ENCODE results near the gene MAP3K2.

MAP3K2 gene

DNA sequence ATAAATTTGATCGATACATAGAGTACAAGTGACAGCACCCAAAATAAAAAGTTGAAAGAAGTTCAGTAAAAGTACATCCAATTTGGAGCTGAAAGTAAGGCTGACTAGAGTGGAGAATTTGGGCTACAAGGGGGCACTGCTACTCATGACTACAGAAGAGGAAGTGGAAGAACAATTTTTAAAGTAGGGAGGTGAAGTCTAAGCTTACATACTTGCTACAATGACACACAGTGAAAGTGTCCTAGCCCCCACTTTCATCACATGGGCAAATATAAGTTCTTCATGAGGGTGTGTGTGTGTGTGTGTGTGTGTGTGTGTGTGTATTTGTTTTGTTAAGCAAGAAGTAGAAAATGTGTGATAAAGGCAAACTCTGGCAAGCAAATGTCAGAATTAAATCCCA is 45.7 kb downstream of the MAP3K2 start:
- TF ChIP-seq TAF1 (IDR thresholded peaks at IDR 0.05; ENCODE audit: borderline replicate concordance, insufficient read depth, low read length) (no peak), POLR2AphosphoS5 (IDR thresholded peaks at IDR 0.05; ENCODE audit: low read depth, low read length) (no peak), SIN3A (IDR thresholded peaks at IDR 0.05; ENCODE audit: borderline replicate concordance, insufficient read depth, low read length) (no peak)

- no peak for TF ChIP-seq POLR2AphosphoS5 (IDR thresholded peaks at IDR 0.05; ENCODE audit: low read depth, low read length)
- TF ChIP-seq, protein P1, sequence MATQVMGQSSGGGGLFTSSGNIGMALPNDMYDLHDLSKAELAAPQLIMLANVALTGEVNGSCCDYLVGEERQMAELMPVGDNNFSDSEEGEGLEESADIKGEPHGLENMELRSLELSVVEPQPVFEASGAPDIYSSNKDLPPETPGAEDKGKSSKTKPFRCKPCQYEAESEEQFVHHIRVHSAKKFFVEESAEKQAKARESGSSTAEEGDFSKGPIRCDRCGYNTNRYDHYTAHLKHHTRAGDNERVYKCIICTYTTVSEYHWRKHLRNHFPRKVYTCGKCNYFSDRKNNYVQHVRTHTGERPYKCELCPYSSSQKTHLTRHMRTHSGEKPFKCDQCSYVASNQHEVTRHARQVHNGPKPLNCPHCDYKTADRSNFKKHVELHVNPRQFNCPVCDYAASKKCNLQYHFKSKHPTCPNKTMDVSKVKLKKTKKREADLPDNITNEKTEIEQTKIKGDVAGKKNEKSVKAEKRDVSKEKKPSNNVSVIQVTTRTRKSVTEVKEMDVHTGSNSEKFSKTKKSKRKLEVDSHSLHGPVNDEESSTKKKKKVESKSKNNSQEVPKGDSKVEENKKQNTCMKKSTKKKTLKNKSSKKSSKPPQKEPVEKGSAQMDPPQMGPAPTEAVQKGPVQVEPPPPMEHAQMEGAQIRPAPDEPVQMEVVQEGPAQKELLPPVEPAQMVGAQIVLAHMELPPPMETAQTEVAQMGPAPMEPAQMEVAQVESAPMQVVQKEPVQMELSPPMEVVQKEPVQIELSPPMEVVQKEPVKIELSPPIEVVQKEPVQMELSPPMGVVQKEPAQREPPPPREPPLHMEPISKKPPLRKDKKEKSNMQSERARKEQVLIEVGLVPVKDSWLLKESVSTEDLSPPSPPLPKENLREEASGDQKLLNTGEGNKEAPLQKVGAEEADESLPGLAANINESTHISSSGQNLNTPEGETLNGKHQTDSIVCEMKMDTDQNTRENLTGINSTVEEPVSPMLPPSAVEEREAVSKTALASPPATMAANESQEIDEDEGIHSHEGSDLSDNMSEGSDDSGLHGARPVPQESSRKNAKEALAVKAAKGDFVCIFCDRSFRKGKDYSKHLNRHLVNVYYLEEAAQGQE (IDR thresholded peaks at IDR 0.05; ENCODE audit: insufficient read depth in 1 of 2, low read depth in 2 of 2, low read length in 2 of 2), result no peak
- no peak for TF ChIP-seq TAF1 (IDR thresholded peaks at IDR 0.05; ENCODE audit: borderline replicate concordance, insufficient read depth, low read length)
- no peak for TF ChIP-seq SIN3A (IDR thresholded peaks at IDR 0.05; ENCODE audit: borderline replicate concordance, insufficient read depth, low read length)
- no peak for TF ChIP-seq FOXP2 (optimal IDR thresholded peaks at IDR 0.05; ENCODE audit: borderline replicate concordance, extremely low read depth, extremely low read length, insufficient read depth)
These were observed 55.4 kb downstream of the MAP3K2 start for GRCh38 chr2:127332335-127332734.

DNA sequence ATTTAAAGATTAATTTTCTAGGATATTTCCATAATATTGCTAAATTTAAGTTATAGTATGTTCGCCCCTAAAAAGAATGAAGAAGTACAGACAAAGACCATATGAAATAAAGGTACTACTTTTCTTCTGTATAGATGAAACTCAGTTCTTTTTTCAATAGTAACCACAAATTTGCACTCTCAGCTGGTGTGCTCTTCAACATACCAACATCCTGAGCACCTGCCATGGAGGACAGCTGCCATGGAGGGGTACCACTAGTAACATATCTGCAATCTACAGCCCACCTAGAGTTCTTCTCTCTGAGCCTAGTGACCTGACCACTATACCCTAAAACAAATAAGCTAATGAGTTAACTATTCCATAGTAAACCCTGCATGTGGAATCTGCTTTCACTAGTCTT is 57.0 kb downstream of the MAP3K2 start:
- no peak for TF ChIP-seq POLR2AphosphoS5 (IDR thresholded peaks at IDR 0.05; ENCODE audit: low read depth, low read length)
- TF ChIP-seq, protein P1 (IDR thresholded peaks at IDR 0.05; ENCODE audit: insufficient read depth in 1 of 2, low read depth in 2 of 2, low read length in 2 of 2), result no peak
- no peak for TF ChIP-seq SIN3A (IDR thresholded peaks at IDR 0.05; ENCODE audit: borderline replicate concordance, insufficient read depth, low read length)
- TF ChIP-seq FOXP2 (optimal IDR thresholded peaks at IDR 0.05; ENCODE audit: borderline replicate concordance, extremely low read depth, extremely low read length, insufficient read depth), result no peak
- no peak for TF ChIP-seq TAF1 (IDR thresholded peaks at IDR 0.05; ENCODE audit: borderline replicate concordance, insufficient read depth, low read length)

DNA sequence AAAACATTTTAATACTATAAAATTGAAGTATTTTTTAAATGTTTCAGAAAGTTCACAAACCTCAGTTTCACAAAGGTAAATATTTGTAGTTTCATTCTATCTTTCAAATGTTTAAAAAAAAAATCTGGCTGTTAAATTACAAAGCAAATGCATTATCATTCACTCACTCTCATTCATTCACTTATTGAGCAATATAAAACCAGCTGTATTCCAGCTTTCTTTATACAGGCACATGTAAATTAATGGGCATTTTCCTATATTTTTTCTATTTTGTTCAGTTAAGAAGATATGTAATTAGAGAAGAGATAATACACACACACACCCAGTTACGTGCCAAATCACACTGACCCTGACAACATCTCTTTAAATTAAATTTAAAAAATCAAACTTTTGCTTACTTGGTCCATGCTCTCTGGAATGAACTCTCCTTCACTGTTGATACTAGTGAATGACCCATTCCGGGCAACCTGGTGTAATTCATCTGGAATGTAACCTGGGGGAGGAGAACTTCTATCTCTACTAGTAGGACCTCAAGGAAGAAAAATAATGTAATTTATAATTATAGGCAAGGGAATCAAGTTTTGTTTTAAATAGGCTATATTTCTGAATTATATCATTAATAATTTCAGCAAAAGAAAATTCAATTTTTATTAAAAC is 61.4 kb downstream of the MAP3K2 start:
- TF ChIP-seq, protein P1 (IDR thresholded peaks at IDR 0.05; ENCODE audit: insufficient read depth in 1 of 2, low read depth in 2 of 2, low read length in 2 of 2), result no peak
- TF ChIP-seq SIN3A (IDR thresholded peaks at IDR 0.05; ENCODE audit: borderline replicate concordance, insufficient read depth, low read length) (no peak), TAF1 (IDR thresholded peaks at IDR 0.05; ENCODE audit: borderline replicate concordance, insufficient read depth, low read length) (no peak), POLR2AphosphoS5 (IDR thresholded peaks at IDR 0.05; ENCODE audit: low read depth, low read length) (no peak), FOXP2 (optimal IDR thresholded peaks at IDR 0.05; ENCODE audit: borderline replicate concordance, extremely low read depth, extremely low read length, insufficient read depth) (no peak)

DNA sequence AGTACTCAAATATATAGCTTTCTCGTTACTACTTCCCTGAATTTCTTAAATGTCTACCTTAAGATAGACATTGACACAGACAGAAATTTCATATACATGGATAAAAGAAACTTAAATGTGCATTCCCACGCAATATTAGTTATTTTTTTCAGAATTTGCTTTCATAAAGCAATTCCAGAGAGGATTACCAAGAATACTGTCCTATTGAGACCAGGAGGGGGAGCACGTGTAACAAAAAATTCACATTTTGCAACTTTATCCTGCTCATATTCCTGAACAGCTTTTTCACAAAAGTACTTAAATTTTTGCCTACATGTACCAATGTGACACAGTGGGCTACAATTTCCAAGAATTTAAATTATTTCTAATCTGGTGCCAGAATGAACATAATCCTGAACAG is 63.1 kb downstream of the MAP3K2 start:
- TF ChIP-seq SIN3A (IDR thresholded peaks at IDR 0.05; ENCODE audit: borderline replicate concordance, insufficient read depth, low read length) (no peak), FOXP2 (optimal IDR thresholded peaks at IDR 0.05; ENCODE audit: borderline replicate concordance, extremely low read depth, extremely low read length, insufficient read depth) (no peak), TAF1 (IDR thresholded peaks at IDR 0.05; ENCODE audit: borderline replicate concordance, insufficient read depth, low read length) (no peak), POLR2AphosphoS5 (IDR thresholded peaks at IDR 0.05; ENCODE audit: low read depth, low read length) (no peak)
- TF ChIP-seq, protein P1 (IDR thresholded peaks at IDR 0.05; ENCODE audit: insufficient read depth in 1 of 2, low read depth in 2 of 2, low read length in 2 of 2), result no peak
